Measurements from ENCODE around the gene CTTN.
"Not testable (repeated sequence)": the region's sequence is repeated elsewhere in the genome, so short reads cannot be mapped to it uniquely, and the experiment has no call there.

CTTN gene

GRCh38 chr11:70381350-70381749, 17.0 kb upstream of the CTTN start:
- DNase-seq (ENCODE audit: low read depth in 2 of 2) = no peak

DNA sequence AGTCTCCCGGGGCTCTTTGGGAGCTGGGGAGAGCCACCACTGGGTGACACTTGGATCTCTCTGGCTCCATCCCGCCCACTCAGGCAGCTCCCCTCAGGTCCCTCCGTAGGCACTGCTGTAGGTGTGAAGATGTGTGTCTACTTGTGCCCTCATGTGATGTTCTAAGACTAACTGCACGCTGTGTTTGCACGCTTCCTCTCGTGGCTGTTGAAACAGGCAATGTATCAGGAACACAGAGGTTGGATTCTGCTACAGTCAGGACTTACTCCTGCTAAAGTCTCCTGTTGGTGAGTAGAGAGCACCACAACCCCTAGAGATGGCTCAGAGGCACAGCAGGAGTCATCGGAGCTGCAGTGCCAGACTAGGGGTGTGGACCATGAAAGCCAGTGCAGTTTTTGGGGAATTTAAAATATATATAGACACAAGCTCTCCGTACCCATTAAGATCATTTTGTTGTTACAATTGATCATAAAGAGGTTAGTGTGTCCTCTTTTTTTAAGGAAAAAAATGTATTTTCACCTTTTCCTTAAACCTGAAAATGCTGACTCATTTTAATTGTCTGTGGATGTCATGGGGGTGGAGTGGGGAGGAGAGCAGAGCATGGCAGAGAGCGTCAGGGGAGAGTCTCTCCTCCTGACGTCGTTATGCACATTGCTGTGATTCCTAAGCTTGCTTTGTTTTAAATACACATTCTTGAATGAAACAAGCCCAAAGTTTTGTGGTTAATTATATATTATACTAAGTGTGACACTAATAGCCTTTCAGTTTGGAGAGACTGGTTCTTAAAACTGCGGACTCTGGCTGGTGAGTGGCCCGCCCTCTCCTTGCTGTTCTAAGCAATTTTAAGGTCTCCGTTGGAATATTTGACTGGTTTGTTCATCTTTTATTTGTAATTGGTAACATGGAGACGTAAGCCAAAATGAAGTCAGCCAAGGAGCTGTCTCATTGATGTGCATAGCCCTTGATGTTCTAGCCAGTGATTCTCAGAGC, 16.2 kb upstream of the CTTN start:
- peak in 1 of 2 experiments; percentile 51 for DNase-seq (ENCODE audit: low read depth in 2 of 2)

DNA sequence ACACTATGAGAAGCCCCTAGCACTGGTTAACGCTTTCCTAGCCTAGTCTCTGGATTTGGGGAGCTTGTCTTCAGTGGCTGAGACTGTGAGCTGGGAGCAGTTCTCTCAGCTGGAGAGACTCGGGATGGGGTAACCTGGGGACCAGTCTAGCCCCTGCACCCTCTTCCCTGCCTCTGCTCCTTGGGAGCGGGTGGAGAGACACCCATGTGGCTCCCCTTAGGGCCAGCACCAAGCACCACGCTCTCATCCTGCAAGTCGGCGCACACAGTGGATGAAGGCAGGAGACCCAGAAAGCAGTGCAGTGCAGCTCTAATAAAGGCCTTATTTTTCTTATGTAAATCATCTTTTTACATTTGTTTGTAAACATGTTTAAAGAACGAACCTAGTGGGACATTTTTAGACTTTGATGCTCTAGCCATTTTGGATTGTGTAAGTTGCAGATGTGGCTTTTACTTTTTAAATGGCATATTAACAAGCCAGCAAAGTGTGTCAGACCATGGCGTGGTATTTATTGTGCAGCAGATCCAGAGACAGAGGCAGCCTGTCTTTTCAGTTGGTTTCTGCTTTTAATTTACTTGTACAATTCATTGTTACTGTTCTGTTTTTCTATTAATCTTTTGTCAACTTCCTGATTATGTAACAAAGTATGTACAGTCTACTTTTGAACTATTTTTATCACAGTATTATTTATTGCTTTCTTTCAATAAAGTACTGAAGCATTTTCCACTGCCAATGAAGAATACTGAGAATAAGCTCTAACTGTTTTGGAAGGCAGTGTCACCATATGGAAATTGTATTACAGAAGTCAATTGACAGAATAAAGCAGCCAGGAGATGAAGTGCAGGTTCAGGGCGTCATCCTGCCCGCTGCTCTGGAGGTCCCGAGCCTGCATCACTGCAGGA, 14.4 kb upstream of the CTTN start:
- DNase-seq (ENCODE audit: low read depth in 2 of 2) = no peak

GRCh38 chr11:70384566-70385152, 13.7 kb upstream of the CTTN start:
- no peak for DNase-seq (ENCODE audit: low read depth in 2 of 2)

- no peak for DNase-seq (ENCODE audit: low read depth in 2 of 2)
Observed at GRCh38 chr11:70387564-70387963, 10.8 kb upstream of the CTTN start.

DNA sequence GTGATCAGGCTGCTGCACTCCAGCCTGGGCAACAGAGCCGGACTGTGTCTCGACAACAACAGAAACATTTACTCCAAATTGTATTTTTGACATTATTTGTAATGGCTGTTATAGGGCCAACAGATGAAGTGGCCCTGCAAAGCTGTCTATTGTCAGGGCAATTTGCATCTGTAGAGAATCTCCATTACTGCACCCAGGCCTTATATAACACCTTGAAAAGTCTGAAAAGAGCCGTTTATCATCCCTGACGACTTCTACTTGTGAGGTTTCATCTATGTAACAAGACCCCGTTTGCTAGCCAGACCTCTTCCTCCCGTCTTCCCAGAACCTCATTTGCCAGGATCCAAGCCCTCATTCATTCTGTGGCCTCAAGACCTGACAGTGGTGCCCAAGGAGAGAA, 9.1 kb upstream of the CTTN start:
- no peak for DNase-seq (ENCODE audit: low read depth in 2 of 2)

DNA sequence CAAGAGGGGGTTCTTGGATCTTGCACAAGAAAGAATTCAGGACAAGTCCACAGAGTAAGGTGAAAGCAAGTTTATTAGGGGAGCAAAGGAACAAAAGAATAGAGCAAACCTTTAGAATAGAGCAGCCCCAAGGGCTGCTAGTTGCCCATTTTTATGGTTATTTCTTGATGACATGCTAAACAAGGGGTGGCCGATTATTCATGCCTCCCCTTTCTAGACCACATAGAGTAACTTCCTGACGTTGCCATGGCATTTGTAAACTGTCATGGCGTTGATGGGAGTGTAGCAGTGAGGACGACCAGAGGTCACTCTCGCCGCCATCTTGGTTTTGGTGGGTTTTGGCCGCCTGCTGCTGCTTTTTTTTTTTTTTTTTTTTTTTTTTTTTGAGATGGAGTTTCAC, 7.4 kb upstream of the CTTN start:
- DNase-seq (ENCODE audit: low read depth in 2 of 2) = not testable (repeated sequence)

DNA sequence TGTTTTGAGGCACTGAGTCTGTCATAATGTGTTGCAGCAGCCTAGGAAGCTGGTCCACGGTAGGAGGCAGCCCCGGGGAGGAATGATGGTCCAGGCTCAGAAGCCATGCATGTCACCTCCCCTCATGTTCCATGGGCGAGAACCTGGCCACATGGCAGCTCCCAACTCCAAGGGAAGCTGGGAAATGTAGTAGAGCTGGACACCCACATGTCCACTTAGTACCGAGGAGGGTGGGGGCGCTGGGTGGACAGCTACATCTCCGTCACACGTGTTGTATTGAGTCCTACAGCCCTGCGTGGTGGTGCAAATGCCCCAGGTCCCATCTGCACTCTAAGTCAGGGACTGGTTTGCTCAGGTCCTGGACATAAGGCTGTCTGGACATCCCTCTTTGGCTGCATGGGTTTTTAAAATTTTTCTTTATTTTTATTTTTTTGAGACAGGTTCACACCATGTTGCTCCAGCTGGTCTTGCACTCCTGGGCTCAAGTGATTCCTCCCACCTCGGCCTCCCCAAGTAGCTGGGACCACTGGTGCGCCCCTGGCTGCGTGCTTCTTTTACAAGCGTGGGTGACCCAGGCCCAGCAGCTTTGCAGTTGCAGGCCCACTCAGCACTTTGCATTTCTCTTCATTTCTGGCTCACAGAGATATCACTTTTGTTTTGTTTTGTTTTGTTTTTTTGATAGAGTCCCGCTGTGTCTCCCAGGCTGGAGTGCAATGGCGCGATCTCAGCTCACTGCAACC, 3.9 kb upstream of the CTTN start:
- no peak for DNase-seq (ENCODE audit: low read depth in 2 of 2)

DNA sequence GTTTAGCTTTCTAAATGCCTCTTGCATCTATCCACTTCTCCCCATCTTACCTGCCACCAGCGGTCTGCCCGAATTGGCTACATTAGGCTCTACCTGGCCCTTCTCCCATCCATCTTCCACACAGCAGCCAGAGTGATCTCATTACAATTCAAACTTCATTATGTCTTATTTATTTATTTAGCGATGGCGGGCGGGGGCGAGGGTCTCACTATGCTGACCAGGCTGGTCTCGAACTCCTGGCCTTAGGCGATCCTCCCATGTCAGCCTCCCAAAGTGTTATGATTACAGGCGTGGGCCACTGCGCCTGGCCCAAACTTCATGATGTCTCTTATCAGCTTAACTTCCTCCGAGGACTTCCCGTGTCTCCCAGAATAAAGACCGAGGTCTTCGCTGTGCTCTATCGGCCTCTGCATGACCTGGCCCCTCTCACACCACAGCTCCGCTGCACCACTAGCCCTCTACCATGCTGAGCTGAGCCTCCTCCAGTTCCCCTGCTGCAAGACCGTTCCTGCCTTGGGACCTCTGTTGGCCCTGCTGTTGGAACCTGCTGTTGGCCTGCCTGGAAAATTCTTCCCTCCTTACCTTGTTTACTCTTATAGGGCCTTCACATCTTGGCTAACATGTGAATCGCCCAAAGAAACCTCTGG, 870 bp upstream of the CTTN start:
- no peak for DNase-seq (ENCODE audit: low read depth in 2 of 2)

DNA sequence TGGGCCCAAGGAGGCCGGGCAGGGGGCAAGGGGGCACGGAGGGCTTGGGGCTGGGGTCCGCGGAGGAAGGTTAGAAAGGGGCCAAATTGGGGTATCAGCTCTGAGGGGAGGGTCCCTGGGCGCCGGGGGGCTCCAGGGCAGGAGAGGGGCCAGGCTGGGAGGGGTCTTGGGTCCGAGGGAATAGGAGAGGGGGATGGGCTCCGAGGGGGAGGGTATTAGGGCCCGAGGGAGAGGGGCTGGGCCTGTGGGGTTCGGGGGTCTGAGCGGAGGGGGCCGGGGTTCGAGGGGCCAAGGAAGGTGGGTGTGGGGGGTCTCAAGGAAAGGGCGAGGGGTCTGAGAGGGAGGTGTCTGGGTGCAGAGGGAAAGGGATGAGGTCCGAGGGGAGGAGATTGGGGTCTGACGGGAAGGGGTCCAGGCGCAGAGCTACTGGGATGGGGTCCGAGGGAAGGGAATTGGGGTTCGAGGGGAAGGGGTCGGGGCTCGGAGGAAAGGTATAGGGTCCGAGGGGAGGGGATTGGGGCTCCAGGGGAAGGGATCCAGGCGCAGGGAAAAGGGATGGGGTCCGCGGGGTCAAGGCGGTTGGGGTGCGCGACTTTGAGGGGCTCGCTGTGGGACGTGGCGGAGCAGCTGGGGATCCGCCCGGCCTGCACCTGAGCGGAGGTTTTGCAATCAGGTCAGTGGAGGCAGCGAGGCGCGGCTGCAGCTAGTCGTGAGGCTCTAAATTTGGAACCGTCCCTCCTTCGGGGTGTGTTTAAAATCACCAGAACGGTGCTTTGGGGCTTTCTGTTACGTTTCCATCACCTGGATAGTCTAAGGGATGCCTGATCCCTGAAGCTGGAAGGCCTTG, 728 bp downstream of the CTTN start:
- DNase-seq (ENCODE audit: low read depth in 2 of 2) = no peak

DNA sequence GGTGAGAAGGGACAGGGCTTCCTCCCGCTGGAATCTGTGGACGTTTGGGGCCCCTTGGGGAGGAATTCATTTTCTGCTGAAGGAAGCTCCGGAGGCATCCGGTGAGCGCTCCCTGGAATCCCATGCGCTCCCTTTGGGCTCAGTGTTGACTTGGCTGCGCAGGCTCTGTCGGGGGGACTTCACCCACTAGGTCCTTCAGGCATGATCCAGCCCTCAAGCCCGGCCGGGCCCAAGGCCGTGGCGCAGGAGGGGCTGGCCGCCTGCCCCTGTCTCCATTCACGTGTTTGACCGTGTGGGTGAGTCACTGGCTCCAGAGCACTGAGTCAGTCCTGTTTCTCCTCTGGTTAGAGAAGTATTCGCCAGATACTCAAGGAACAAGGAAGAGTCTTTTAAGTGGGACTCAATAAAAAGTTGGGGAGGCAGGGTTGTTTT, 1.4 kb downstream of the CTTN start:
- peak; percentile 70 to 71 for DNase-seq (ENCODE audit: low read depth in 2 of 2)

DNA sequence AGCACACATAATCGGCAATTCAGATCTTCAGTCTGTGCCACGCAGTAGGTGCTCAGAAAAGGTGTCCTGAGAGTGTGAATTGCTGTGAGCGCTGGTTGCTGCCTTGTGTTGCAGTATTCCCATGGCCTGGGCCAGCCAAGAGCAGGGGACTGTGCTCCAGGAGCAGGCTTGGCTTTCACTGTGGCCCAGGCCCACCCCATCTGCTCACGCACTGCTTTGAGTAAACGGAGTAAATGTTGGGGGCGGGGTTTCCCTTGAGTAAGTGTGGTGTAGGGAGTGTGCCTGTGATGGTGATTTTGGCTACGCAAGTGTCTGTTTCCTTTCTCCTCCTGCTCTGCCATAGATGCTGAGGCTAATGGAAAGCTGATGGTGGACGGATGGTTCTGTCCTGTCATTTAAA, 2.3 kb downstream of the CTTN start:
- DNase-seq (ENCODE audit: low read depth in 2 of 2) = no peak

DNA sequence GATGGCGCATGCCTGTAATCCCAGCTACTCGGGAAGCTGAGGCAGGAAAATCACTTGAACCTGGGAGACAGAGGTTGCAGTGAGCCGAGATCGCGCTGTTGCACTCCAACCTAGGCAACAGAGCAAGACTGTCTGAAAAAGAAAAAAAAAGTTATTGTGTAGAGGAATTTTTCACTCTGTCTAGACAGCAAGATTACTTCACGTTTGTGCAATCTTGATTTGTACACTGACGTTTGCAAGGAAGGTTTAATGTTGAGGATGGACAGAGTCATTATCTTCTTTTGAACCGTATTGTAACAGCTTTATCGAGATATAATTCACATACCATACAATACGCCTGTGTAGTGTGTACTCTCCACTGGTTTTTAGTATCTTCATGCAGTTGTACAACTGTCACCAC, 3.7 kb downstream of the CTTN start:
- no peak for DNase-seq (ENCODE audit: low read depth in 2 of 2)

GRCh38 chr11:70402685-70403084, 4.4 kb downstream of the CTTN start:
- DNase-seq (ENCODE audit: low read depth in 2 of 2) = no peak

GRCh38 chr11:70404244-70404643, 5.9 kb downstream of the CTTN start:
- DNase-seq (ENCODE audit: low read depth in 2 of 2) = no peak

DNA sequence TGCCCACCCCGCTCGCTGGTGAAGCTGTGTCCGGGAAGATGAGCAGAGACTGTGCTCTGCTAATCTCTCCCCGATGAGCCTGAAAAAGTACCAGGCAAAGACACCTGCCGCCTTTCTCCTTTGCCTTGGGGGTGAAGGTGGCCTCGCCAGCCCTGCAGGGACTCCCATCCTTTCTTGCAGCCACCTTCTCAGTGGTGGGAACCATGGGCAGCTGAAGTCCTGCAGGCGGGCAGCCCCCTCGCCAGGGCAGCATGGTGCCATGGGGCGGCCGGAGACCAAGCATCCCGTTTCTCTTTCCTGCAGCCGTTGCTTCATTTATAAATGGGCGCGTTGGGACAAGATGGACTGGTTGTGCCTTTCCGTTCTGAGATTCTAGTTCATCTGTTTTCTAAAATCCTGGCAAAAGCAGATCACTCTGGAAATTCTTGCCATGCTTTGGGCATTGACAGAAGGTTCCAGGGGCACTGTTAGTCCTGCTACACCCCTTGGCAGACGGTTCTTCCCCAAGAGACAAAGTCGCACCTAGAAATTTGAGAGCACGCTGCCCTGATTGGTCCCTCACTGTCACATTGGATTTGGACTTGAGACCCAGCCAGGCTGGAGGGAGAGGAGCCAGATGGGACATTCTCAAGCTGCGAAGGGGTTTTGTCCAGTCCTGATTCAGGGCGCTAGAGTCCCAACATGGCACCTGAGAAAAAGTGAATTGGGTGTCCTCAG, 7.5 kb downstream of the CTTN start:
- no peak for DNase-seq (ENCODE audit: low read depth in 2 of 2)

- no peak for DNase-seq (ENCODE audit: low read depth in 2 of 2)
Observed at GRCh38 chr11:70407121-70407520, 8.8 kb downstream of the CTTN start.

GRCh38 chr11:70407814-70408213, 9.5 kb downstream of the CTTN start:
- DNase-seq (ENCODE audit: low read depth in 2 of 2) = no peak

DNA sequence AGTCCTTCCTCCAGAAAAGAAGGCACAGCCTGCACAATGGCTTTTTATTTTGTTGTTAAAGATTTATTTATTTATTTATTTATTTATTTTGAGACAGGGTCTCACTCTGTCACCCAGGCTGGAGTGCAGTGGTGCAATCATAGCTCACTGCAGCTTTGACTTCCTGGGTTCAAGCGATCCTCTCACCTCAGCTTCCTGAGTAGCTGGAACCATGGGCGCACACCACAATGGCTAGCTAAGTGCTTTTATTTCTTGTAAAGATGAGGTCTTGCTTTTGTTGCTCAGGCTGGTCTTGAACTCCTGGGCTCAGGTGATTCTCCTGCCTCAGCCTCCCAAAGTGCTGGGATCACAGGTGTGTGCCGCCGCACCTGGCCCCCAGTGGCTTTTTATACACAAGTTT, 10.0 kb downstream of the CTTN start:
- not testable (repeated sequence) for DNase-seq (ENCODE audit: low read depth in 2 of 2)
